SK-N-DZ (cell line): ENCODE data around the gene GUCY2F.

Source experiments
- DNase-seq: peaks from one replicate; pipeline ENCODE4 v3.0.0-alpha.2; 2015; ENCODE audit warnings: low spot score

The GUCY2F gene

DNA sequence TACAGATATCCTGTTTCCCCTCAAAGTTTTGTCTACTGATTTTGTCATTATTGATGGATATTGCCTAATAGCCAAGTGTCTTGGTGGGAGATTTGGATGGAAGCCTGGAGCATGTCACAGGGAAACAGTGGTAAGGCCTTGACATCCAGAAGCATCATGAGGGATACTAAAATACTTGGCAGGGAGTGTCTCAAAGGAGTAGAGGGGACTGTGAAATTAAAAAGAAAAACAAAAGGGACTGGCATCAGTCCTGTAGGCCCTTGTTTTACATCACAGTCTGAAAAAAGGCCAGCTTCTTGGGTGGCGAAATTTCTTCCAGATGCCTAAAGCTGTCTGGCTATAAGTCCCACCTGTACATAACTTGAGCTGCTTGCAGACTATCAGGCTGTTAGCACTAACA lies 83.8 kb downstream of the GUCY2F start:
- DNase-seq: no peak

DNA sequence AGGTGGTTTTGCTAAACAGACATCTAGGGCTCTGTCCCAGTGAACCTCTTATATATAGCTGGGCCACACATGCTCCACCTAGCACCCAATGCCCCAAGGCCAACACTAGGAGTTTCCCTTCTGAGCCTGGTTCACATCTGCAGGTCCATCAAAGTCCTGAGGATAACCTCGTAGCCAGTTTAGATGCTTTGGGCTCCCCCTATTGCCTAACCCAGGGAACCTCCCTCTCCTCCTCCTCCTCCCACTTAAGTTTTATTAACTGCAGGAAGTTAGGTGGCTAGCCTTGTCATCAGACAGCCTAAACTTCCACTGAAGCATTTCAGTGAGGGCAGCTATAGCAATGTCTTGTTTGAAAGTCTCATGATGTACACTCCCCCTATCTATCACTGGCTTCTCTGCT lies 88.0 kb downstream of the GUCY2F start:
- DNase-seq: no peak

DNA sequence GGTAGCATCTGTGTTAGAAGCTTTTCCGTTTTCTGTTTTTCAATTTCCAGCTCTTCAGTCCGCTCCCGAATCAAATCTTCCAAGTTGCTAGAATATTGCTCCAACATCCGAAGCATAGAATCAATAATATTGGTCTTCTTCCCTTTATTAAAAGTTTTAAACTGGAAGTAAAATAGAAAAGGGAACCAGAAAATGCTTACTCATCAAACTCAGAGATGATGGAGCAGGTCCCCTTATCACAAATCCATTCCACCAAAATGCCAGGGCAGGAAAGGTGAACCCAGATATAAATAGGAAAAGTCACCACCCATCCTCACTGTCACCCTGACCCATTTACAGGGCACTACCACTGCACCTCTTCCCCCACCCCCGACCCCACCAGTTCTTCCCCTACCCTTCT lies 89.0 kb downstream of the GUCY2F start:
- no peak for DNase-seq

- no peak for DNase-seq
These were observed 91.3 kb downstream of the GUCY2F start for GRCh38 chrX:109390556-109390955.

DNA sequence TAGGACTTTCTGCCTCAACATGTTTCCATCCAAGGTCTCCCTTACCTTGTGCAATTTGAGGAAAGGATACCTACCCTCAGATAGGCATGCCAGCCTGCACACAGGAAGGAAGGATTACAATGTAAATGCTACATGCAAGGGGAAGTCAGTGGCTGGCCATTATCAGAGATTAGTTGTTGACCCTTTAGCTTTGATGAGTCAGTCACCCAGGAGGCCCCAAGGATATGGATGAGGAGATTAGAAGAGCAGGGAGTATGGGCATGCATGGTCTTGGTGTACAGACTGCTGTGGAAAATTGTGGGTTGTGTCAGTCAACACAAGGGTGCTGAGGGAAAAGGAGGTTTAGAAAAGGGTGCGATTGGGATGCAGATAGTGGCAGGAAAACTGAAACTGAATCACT lies 92.0 kb downstream of the GUCY2F start:
- no peak for DNase-seq

DNA sequence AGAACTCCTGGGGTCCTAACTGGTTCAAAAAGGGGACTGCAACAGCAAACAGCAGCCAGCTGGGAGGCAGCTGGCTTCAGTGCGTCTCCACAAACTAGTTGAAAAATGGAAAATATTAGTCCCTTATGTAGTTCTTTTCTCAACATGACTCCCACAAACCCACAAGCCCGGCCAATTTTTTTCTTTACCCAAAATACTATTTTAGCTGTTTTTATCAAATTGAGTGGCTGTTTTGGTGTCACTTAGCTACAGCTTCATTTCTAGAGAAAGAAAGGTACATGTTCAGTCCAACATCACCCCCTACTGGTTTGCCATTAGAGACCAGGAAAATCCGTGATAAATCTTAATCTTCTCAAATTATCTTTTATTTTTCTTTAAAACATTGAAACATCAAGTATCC lies 97.2 kb downstream of the GUCY2F start:
- no peak for DNase-seq

DNA sequence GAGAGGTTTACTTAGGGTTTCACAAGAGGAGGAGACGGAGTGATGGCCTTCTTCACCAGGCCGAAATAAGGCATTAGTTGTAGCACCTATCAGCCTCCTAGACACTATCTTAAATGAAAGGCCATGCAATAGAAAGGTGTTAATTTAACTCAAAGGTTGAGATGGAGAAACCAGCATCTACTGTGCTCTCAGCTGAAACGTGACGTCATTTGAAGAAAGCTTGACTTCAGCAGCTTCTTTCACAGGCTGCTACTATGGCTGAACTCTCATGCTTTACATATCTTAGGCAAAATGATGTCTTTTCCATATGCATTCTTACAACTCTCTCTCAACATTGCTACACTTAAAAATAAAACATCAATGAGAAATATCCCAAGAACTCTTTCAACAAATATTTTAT lies 99.6 kb downstream of the GUCY2F start:
- DNase-seq: no peak

DNA sequence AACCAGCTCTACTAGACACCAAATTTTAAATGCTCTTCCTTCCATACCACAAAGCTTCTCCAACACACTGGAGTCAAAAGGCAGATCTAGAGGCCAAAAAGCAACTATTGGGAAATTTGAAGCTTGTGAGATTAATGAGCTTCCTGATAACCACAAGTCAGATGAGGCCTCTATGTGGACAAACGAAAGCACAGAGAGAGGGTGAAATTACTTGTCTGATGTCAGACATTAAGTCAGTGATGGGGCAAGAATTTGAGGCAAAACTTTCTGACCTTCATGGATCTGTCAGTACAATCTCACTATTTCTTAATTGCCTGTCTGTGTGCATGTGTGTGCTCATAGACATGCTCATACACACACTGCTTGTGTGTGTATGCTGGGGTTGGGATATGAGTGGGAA lies 103.6 kb downstream of the GUCY2F start:
- no peak for DNase-seq

GRCh38 chrX:109374262-109374960 lies 107.5 kb downstream of the GUCY2F start:
- DNase-seq: no peak

GRCh38 chrX:109373468-109373867 lies 108.4 kb downstream of the GUCY2F start:
- DNase-seq: no peak

- DNase-seq: no peak
These were observed 109.2 kb downstream of the GUCY2F start for GRCh38 chrX:109372716-109373115.

GRCh38 chrX:109372291-109372690 lies 109.6 kb downstream of the GUCY2F start:
- no peak for DNase-seq

GRCh38 chrX:109362101-109362500 lies 119.8 kb downstream of the GUCY2F start:
- DNase-seq: no peak

- no peak for DNase-seq
These were observed 121.6 kb downstream of the GUCY2F start for GRCh38 chrX:109360301-109360700.

DNA sequence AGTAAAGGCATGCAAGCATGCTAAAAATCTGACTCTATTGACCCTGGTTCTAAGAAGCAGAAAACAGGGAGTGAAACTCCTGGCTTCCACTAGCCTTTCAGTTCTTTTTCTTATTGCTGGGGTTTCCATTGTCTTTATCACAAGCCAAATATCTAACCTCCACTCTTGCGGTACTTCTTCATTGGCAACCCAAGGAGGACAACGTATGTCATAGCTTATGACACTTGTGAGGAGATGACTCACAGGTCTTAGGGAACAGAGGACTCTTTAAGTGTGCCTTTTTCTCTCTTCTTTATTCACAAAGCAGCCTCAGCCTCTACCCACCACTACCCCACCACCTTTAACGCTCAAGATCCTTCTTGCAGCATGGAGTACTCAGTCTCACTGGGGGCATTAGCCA lies 124.2 kb downstream of the GUCY2F start:
- no peak for DNase-seq

DNA sequence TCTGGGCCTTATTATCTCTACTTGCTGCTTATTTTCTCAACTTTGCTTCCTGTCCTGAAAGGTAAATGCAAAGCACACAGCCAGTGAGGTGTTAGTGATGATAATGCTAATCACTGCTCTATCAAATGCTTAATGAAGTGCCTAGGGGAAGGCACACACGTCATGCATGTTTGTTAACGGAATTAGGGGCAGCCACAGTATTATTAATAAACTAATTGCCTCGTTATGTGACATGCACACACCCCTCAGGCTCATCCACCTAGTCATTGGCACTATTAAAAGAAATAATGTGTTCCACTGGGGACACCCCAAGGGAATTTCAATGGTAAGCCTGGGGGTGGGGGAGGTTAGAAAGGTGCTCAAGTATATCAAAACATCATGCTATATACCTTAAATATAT lies 125.2 kb downstream of the GUCY2F start:
- DNase-seq: no peak

GRCh38 chrX:109352066-109352588 lies 129.8 kb downstream of the GUCY2F start:
- no peak for DNase-seq

- DNase-seq: no peak
These were observed 130.3 kb downstream of the GUCY2F start for GRCh38 chrX:109351557-109351956.

DNA sequence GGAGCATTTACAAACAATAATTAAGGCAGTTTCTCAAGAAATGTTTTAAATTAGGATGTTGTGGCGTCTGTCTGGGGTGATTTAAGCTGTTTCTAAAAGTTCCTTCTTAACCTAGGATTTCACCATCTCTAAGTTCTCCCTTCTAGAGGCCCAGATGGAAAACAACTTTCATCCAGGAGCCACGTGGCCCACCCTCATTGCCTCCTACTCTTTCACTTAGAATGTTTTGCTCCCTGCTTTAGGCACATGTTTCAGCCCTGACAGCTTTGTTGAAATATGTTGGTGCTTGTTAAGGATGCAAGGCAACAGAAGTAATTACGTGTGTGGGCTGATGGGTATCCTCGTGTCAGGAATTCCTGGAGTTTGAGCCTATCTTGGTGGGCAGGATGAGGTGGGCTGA lies 131.3 kb downstream of the GUCY2F start:
- no peak for DNase-seq

DNA sequence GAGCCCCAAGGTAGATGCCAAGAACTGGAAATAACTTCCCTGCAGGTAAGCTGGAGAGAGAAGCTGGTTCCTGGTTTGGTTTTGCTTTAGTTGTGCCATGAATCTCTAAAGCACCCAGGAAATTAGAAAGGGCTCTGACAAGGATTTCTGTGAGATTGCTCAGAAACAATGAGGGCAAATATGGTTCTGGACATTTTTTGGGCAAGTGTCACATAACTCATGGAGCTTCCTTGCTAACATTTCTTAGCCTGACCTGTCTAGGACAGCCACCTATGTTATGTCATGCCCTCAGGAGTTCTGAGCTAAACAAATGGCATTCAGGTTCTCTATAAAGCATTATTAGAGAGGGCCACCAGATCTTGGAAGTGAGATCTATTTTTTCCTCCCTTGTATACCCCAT lies 131.8 kb downstream of the GUCY2F start:
- DNase-seq: no peak

GRCh38 chrX:109347632-109348031 lies 134.3 kb downstream of the GUCY2F start:
- DNase-seq: no peak

DNA sequence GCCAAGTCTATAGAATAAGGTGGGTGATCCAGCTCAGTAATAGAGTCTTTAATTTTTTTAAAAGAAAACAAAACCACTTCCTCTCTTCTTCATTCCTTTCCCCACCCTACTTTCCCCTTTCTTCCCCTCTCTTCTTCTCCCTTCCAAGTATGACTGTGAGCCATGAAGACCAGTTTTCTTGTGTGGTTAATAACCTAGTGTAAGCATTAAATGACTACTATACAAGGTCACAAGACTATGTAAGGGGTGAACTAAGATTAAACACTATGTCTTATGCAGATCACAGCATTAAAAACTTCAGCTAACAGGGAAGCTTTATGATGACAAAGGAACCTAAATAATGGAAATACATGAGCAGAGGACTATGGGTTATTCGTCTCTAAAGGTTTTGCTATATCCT lies 135.4 kb downstream of the GUCY2F start:
- no peak for DNase-seq

- DNase-seq: no peak
These were observed 136.0 kb downstream of the GUCY2F start for GRCh38 chrX:109345856-109346255.

GRCh38 chrX:109344678-109345077 lies 137.2 kb downstream of the GUCY2F start:
- no peak for DNase-seq
